Activated CD8-positive, alpha-beta T cell treated with anti-CD3 and anti-CD28 coated beads for 36 hours (primary cell): ENCODE results near the gene LIPT1. TPM values are rescaled to one million over a fixed set of nuclear protein-coding genes. Genes with fewer than 3 reads are reported as not detected.
A peak's percentile ranks its signal among the peaks of the same experiment; 100 is the strongest.
"Not testable (repeated sequence)": the region's sequence is repeated elsewhere in the genome, so short reads cannot be mapped to it uniquely, and the experiment has no call there.

ENCODE experiments used
- ATAC-seq: fragments of 200-7000 bp; cut with Tn5 transposase; one replicate; pipeline ENCODE4 v1.10.0; 2021; ENCODE audit warnings: mild to moderate bottlenecking, moderate library complexity
- CTCF ChIA-PET: fragments of 350-600 bp; sonication (Branson Sonifier 250); formaldehyde crosslinking; loops from one replicate; lab custom pipeline; 2021; ENCODE audit warnings: antibody characterized with exemption; lab: Charles Lee
- POLR2A ChIA-PET: fragments of 350-600 bp; sonication (Branson Sonifier 250); formaldehyde crosslinking; loops from one replicate; lab custom pipeline; 2021; ENCODE audit warnings: antibody characterized with exemption; lab: Charles Lee
- DNase-seq: peaks from one replicate; pipeline ENCODE4 v3.0.0-alpha.2; 2020
- H3K27ac Mint-ChIP-seq: one replicate; pipeline ENCODE4 v1.8.0; 2021; ENCODE audit warnings: mild to moderate bottlenecking, mixed read lengths
- H3K27me3 Mint-ChIP-seq: one replicate; pipeline ENCODE4 v1.8.0; 2021; ENCODE audit warnings: mixed read lengths
- H3K36me3 Mint-ChIP-seq: one replicate; pipeline ENCODE4 v1.8.0; 2021; ENCODE audit warnings: low read depth, mixed read lengths
- H3K4me1 Mint-ChIP-seq: one replicate; pipeline ENCODE4 v1.8.0; 2021; ENCODE audit warnings: low read depth, mixed read lengths
- H3K4me3 Mint-ChIP-seq: one replicate; pipeline ENCODE4 v1.8.0; 2021; ENCODE audit warnings: mild to moderate bottlenecking, moderate library complexity, mixed read lengths
- H3K9me3 Mint-ChIP-seq: one replicate; pipeline ENCODE4 v1.8.0; 2021; ENCODE audit warnings: mixed read lengths
- CTCF ChIP-seq: fragments of 200-600 bp; IDR thresholded peaks from one replicate; pipeline ENCODE4 v1.8.0; 2022; ENCODE audit warnings: antibody characterized with exemption, mild to moderate bottlenecking
- intact Hi-C: fragments of 100-400 bp; cut with micrococcal nuclease; formaldehyde crosslinking; loops from one replicate; pipeline ENCODE4 v1.10.0; 2022
- total RNA-seq, 2 experiments: library from RNA; stranded (reverse); gene quantifications; one replicate each; pipeline ENCODE4 v1.2.3, GENCODE V29; 2021

The LIPT1 gene
- total RNA-seq, 2 experiments from 2014 or later = 3.3 to 6.0 TPM

- no peak for TF ChIP-seq CTCF
- Mint-ChIP-seq H3K4me3 (no peak overlapping the region), H3K36me3 (peaks cover 11% of the 10 kb centered on the region), H3K4me1 (peaks cover 32% of the 10 kb centered on the region), H3K9me3 (no peaks in the 10 kb centered on the region), H3K27me3 (no peaks in the 10 kb centered on the region), H3K27ac (no peak overlapping the region)
- DNase-seq (no peak), ATAC-seq (no peak)
- intact Hi-C loops = no loop called here
- CTCF ChIA-PET = no interaction called here
- POLR2A ChIA-PET = no interaction called here
Measured at GRCh38 chr2:99184811-99185210, 30.0 kb downstream of the LIPT1 start.

- Mint-ChIP-seq H3K27ac (no peak overlapping the region), H3K4me3 (no peak overlapping the region), H3K36me3 (peaks cover 23% of the 10 kb centered on the region), H3K27me3 (no peaks in the 10 kb centered on the region), H3K9me3 (no peaks in the 10 kb centered on the region), H3K4me1 (peaks cover 27% of the 10 kb centered on the region)
- no peak for ATAC-seq
- ChIA-PET POLR2A (no interaction called here), CTCF (no interaction called here)
- no peak for TF ChIP-seq CTCF
- DNase-seq = no peak
- intact Hi-C loops = no loop called here
Measured at GRCh38 chr2:99187011-99187410, 32.2 kb downstream of the LIPT1 start.

- CTCF ChIA-PET = no interaction called here
- TF ChIP-seq CTCF = no peak
- intact Hi-C loops = no loop called here
- POLR2A ChIA-PET = interaction anchor here (0.6 kb wide), 1 partner anchor 32 kb away, joined by 3 read pairs; no protein-coding TSS in a partner anchor
- no peaks in the 10 kb centered on the region for H3K9me3 Mint-ChIP-seq
- H3K4me1 Mint-ChIP-seq = peaks cover 21% of the 10 kb centered on the region
- no peaks in the 10 kb centered on the region for H3K27me3 Mint-ChIP-seq
- peak overlapping the region; percentile 10 for H3K27ac Mint-ChIP-seq
- H3K4me3 Mint-ChIP-seq = no peak overlapping the region
- no peak for DNase-seq
- H3K36me3 Mint-ChIP-seq = peaks cover 33% of the 10 kb centered on the region
- no peak for ATAC-seq
Measured at GRCh38 chr2:99188357-99188756, 33.6 kb downstream of the LIPT1 start.

GRCh38 chr2:99190548-99190947 lies 35.8 kb downstream of the LIPT1 start:
- intact Hi-C loops = no loop called here
- no peak overlapping the region for H3K4me3 Mint-ChIP-seq
- ChIA-PET CTCF (no interaction called here), POLR2A (interaction anchor here (0.6 kb wide), 1 partner anchor 9 kb away, joined by 3 read pairs; no protein-coding TSS in a partner anchor)
- no peaks in the 10 kb centered on the region for H3K27me3 Mint-ChIP-seq
- DNase-seq (no peak), ATAC-seq (no peak)
- peaks cover 10% of the 10 kb centered on the region for H3K4me1 Mint-ChIP-seq
- no peak for TF ChIP-seq CTCF
- H3K36me3 Mint-ChIP-seq = peaks cover 39% of the 10 kb centered on the region
- no peak overlapping the region for H3K27ac Mint-ChIP-seq
- no peaks in the 10 kb centered on the region for H3K9me3 Mint-ChIP-seq

GRCh38 chr2:99192364-99192763 lies 37.6 kb downstream of the LIPT1 start:
- intact Hi-C loops, H3K27me3 Mint-ChIP-seq, H3K4me3 Mint-ChIP-seq, CTCF ChIA-PET, H3K9me3 Mint-ChIP-seq, DNase-seq, H3K27ac Mint-ChIP-seq, H3K4me1 Mint-ChIP-seq, ATAC-seq, POLR2A ChIA-PET: not testable (repeated sequence)
- H3K36me3 Mint-ChIP-seq = peaks cover 43% of the 10 kb centered on the region
